MM.1S (cell line): ENCODE data around the gene SECTM1.

Experiments
- CTCF ChIP-seq: fragments of 300-600 bp; sonication (generic); IDR thresholded peaks from 2 replicates; pipeline ENCODE4 v1.5.1; 2016; ENCODE audit warnings: antibody characterized with exemption, low read length, mixed read lengths
- EZH2phosphoT487 ChIP-seq: fragments of 300-600 bp; sonication (generic); IDR thresholded peaks from 2 replicates; pipeline ENCODE4 v1.6.1; 2018; ENCODE audit warnings: antibody characterized with exemption, low read length

GRCh38 chr17:82333279-82334171, at the start of gene SECTM1:
- TF ChIP-seq CTCF (no peak), EZH2phosphoT487 (no peak)
